Neuronal stem cell (in vitro differentiated cells): ENCODE data around the gene TMF1.

Experiments
- DNase-seq: peaks from one replicate; pipeline ENCODE4 v3.0.0-alpha.2; 2013; ENCODE audit warnings: low spot score
- H2AFZ ChIP-seq: one replicate; pipeline ENCODE4 v1.6.1; 2013; ENCODE audit warnings: mild to moderate bottlenecking, low read length, inconsistent platforms
- H2AK5ac ChIP-seq: 2 replicates; pipeline ENCODE4 v1.6.1; 2013; ENCODE audit warnings: low read depth, mild to moderate bottlenecking, inconsistent platforms, low read length, moderate library complexity, mixed read lengths
- H2BK120ac ChIP-seq: 2 replicates; pipeline ENCODE4 v1.6.1; 2013; ENCODE audit warnings: low read depth, mild to moderate bottlenecking, inconsistent platforms, low read length, moderate library complexity, mixed read lengths
- H2BK12ac ChIP-seq: one replicate; pipeline ENCODE4 v1.6.1; 2013; ENCODE audit warnings: low read length, inconsistent platforms
- H2BK15ac ChIP-seq: 2 replicates; pipeline ENCODE4 v1.6.1; 2013; ENCODE audit warnings: mild to moderate bottlenecking, low read length, inconsistent platforms, mixed read lengths
- H2BK5ac ChIP-seq: one replicate; pipeline ENCODE4 v1.6.1; 2013; ENCODE audit warnings: inconsistent platforms, mild to moderate bottlenecking, low read length, moderate library complexity
- H3K14ac ChIP-seq: one replicate; pipeline ENCODE4 v1.6.1; 2013; ENCODE audit warnings: low read length, inconsistent platforms
- H3K18ac ChIP-seq: 2 replicates; pipeline ENCODE4 v1.6.1; 2013; ENCODE audit warnings: low read length, inconsistent platforms
- H3K23ac ChIP-seq: 2 replicates; pipeline ENCODE4 v1.6.1; 2013; ENCODE audit warnings: low read depth, mild to moderate bottlenecking, mixed read lengths, low read length, inconsistent platforms; ENCODE audit not compliant: poor library complexity
- H3K27ac ChIP-seq: replicated peaks from 3 replicates; pipeline ENCODE4 v1.5.1; 2013; ENCODE audit warnings: low read length, inconsistent platforms
- H3K27me3 ChIP-seq, 3 experiments: 2 replicates each; pipeline ENCODE4 v1.6.1; 2013; ENCODE audit warnings: low read length in 3 of 3, mild to moderate bottlenecking in 2 of 3, inconsistent platforms in 1 of 3, low read depth in 1 of 3, mixed read lengths in 1 of 3, moderate library complexity in 1 of 3; ENCODE audit not compliant: control insufficient read depth in 3 of 3, insufficient read depth in 3 of 3
- H3K36me3 ChIP-seq, 2 donors: replicated peaks in 1 of 2; 2 replicates each; pipeline ENCODE4 v1.6.1; 2013; ENCODE audit warnings: low read length in 2 of 2; ENCODE audit not compliant: control insufficient read depth in 2 of 2, insufficient read depth in 2 of 2
- H3K4ac ChIP-seq: 2 replicates; pipeline ENCODE4 v1.6.1; 2013; ENCODE audit warnings: inconsistent platforms, mild to moderate bottlenecking, low read length, moderate library complexity
- H3K4me1 ChIP-seq, 2 donors: 1 replicate in 1 of 2; 2 replicates in 1 of 2; pipeline ENCODE4 v1.6.1; 2013; ENCODE audit warnings: low read length in 2 of 2, low read depth in 1 of 2; ENCODE audit not compliant: control insufficient read depth in 2 of 2, insufficient read depth in 1 of 2
- H3K4me2 ChIP-seq: one replicate; pipeline ENCODE4 v1.6.1; 2013; ENCODE audit warnings: mild to moderate bottlenecking, low read length, inconsistent platforms; ENCODE audit not compliant: insufficient read depth, poor library complexity, severe bottlenecking
- H3K4me3 ChIP-seq, 2 donors: 2 replicates each; pipeline ENCODE4 v1.5.1; 2013; ENCODE audit warnings: low read length in 2 of 2, mild to moderate bottlenecking in 2 of 2, inconsistent platforms in 1 of 2, moderate library complexity in 1 of 2
- H3K79me1 ChIP-seq: one replicate; pipeline ENCODE4 v1.6.1; 2013; ENCODE audit warnings: low read depth, mild to moderate bottlenecking, inconsistent platforms, low read length, moderate library complexity
- H3K9ac ChIP-seq: one replicate; pipeline ENCODE4 v1.6.1; 2013; ENCODE audit warnings: mild to moderate bottlenecking, low read depth, low read length, inconsistent platforms; ENCODE audit not compliant: poor library complexity
- H3K9me3 ChIP-seq, 2 donors: replicated peaks in 1 of 2; 2 replicates each; pipeline versions ENCODE3 to v1.6.1; 2013; ENCODE audit warnings: low read length in 2 of 2, mild to moderate bottlenecking in 2 of 2, inconsistent platforms in 1 of 2, low read depth in 1 of 2, mixed read lengths in 1 of 2, moderate library complexity in 1 of 2; ENCODE audit not compliant: control insufficient read depth in 2 of 2, insufficient read depth in 1 of 2
- H4K8ac ChIP-seq: one replicate; pipeline ENCODE4 v1.6.1; 2013; ENCODE audit warnings: low read depth, mild to moderate bottlenecking, inconsistent platforms, low read length, moderate library complexity
- H4K91ac ChIP-seq: one replicate; pipeline ENCODE4 v1.6.1; 2013; ENCODE audit warnings: low read length, low read depth, mild to moderate bottlenecking, inconsistent platforms; ENCODE audit not compliant: poor library complexity
- WGBS, 2 donors: extraction: QIAGEN DNeasy Blood & Tissue Kit; methylation state at CpG; one replicate each; pipeline ENCODE4 v1.1.7; 2013; ENCODE audit warnings: missing lambda C conversion rate in 2 of 2, mixed read lengths in 1 of 2; ENCODE audit not compliant: insufficient read length in 2 of 2, insufficient replicate concordance in 1 of 2; ENCODE audit errors: extremely low coverage in 2 of 2; 5-methylcytosine and 5-hydroxymethylcytosine counted together

TMF1 gene

GRCh38 chr3:69032737-69033136 is 19.4 kb downstream of the TMF1 start:
- DNase-seq: no peak
- Histone ChIP-seq H3K9ac (no peak overlapping the region), H2AFZ (no peak overlapping the region), H4K91ac (no peak overlapping the region), H2BK120ac (no peak overlapping the region), H2BK15ac (no peak overlapping the region), H3K4me1 (no peaks in the 10 kb centered on the region), H2BK5ac (no peak overlapping the region), H3K23ac (no peak overlapping the region), H2AK5ac (no peak overlapping the region), H2BK12ac (no peak overlapping the region), H3K18ac (no peak overlapping the region), H3K4ac (no peak overlapping the region), H3K27ac (no peak overlapping the region), H3K79me1 (no peaks in the 10 kb centered on the region), H3K9me3 (no peaks in the 10 kb centered on the region), H3K27me3 (no peaks in the 10 kb centered on the region), H3K4me2 (no peak overlapping the region), H4K8ac (no peak overlapping the region), H3K14ac (no peak overlapping the region), H3K4me3 (no peak overlapping the region), H3K36me3 (peaks cover 12 to 95% of the 10 kb centered on the region in 2 donors)
- WGBS, 2 donors: no CpG with 5 or more reads among the region's 9 CpGs

DNA sequence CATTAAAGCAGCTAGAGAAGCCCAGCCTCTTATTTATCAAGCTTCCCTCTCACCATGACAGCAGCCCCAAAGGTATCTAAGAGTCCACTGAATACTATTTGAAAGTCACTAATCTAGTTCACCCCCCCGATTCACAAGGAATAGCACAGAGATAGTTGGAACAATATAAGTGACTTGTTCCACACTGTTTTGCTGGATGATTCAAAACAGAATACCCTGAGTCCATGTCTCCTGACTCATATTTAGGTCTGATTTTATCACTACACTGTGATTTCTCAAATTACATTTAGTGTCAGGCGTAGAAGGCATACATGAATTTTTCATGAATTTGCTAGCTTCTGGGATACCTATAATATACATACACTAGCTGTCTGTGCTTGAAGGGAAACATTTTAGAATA is 20.0 kb downstream of the TMF1 start:
- no peak overlapping the region for H2AFZ ChIP-seq
- H3K27me3 ChIP-seq: no peaks in the 10 kb centered on the region
- H3K4me1 ChIP-seq: no peaks in the 10 kb centered on the region
- H3K79me1 ChIP-seq: no peaks in the 10 kb centered on the region
- H3K4me2 ChIP-seq: no peak overlapping the region
- no peak overlapping the region for H3K18ac ChIP-seq
- H3K36me3 ChIP-seq: peaks cover 13 to 98% of the 10 kb centered on the region in 2 donors
- no peak overlapping the region for H2AK5ac ChIP-seq
- H4K91ac ChIP-seq: no peak overlapping the region
- WGBS, 2 donors: no CpG with 5 or more reads among the region's 2 CpGs
- H3K9me3 ChIP-seq: no peaks in the 10 kb centered on the region
- no peak for DNase-seq
- H2BK15ac ChIP-seq: no peak overlapping the region
- no peak overlapping the region for H4K8ac ChIP-seq
- no peak overlapping the region for H3K23ac ChIP-seq
- H2BK12ac ChIP-seq: no peak overlapping the region
- no peak overlapping the region for H3K4ac ChIP-seq
- no peak overlapping the region for H2BK120ac ChIP-seq
- H3K27ac ChIP-seq: no peak overlapping the region
- H3K9ac ChIP-seq: no peak overlapping the region
- H2BK5ac ChIP-seq: no peak overlapping the region
- H3K14ac ChIP-seq: no peak overlapping the region
- H3K4me3 ChIP-seq: no peak overlapping the region

DNA sequence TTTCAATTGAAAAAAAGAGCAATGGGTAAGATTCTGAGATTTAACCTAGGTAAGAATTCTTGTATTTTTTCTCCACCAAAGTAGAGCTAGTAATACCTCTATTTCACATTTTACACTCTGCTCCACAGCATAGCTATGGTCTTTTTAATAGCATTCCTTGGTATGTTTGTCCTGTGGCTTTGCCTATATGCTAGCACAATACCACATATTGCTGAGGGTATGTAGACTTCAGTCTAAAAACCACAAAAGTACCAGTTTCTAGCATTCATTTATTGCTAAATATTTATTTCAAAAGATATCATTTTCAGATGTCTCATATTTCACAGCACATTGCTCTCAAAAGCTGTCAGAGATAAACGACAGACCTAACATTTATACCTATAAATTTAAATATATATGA is 20.5 kb downstream of the TMF1 start:
- no peak overlapping the region for H2BK15ac ChIP-seq
- H2AFZ ChIP-seq: no peak overlapping the region
- H3K4ac ChIP-seq: no peak overlapping the region
- no peak overlapping the region for H3K4me2 ChIP-seq
- DNase-seq: no peak
- H3K23ac ChIP-seq: no peak overlapping the region
- H3K9me3 ChIP-seq: no peaks in the 10 kb centered on the region
- no peak overlapping the region for H2AK5ac ChIP-seq
- H2BK120ac ChIP-seq: no peak overlapping the region
- no peaks in the 10 kb centered on the region for H3K79me1 ChIP-seq
- no peaks in the 10 kb centered on the region for H3K27me3 ChIP-seq
- no peak overlapping the region for H4K91ac ChIP-seq
- no peak overlapping the region for H4K8ac ChIP-seq
- peaks cover 14 to 98% of the 10 kb centered on the region in 2 donors for H3K36me3 ChIP-seq
- no peak overlapping the region for H3K27ac ChIP-seq
- no peak overlapping the region for H3K4me3 ChIP-seq
- WGBS, 2 donors: no CpG with 5 or more reads among the region's 1 CpG
- no peak overlapping the region for H3K18ac ChIP-seq
- no peak overlapping the region for H2BK12ac ChIP-seq
- H3K4me1 ChIP-seq: no peaks in the 10 kb centered on the region
- H3K14ac ChIP-seq: no peak overlapping the region
- H2BK5ac ChIP-seq: no peak overlapping the region
- no peak overlapping the region for H3K9ac ChIP-seq

- H3K27ac ChIP-seq: no peak overlapping the region
- DNase-seq: no peak
- WGBS, 2 donors: no CpG with 5 or more reads among the region's 4 CpGs
- no peak overlapping the region for H2AFZ ChIP-seq
- H4K8ac ChIP-seq: no peak overlapping the region
- no peak overlapping the region for H4K91ac ChIP-seq
- no peaks in the 10 kb centered on the region for H3K27me3 ChIP-seq
- no peaks in the 10 kb centered on the region for H3K9me3 ChIP-seq
- H3K79me1 ChIP-seq: no peaks in the 10 kb centered on the region
- no peak overlapping the region for H2BK120ac ChIP-seq
- no peak overlapping the region for H3K4me3 ChIP-seq
- H3K4me1 ChIP-seq: no peaks in the 10 kb centered on the region
- H3K4ac ChIP-seq: no peak overlapping the region
- no peak overlapping the region for H2BK15ac ChIP-seq
- no peak overlapping the region for H3K9ac ChIP-seq
- no peak overlapping the region for H3K14ac ChIP-seq
- no peak overlapping the region for H2BK12ac ChIP-seq
- peaks cover 0 to 68% of the 10 kb centered on the region in 2 donors for H3K36me3 ChIP-seq
- H3K23ac ChIP-seq: no peak overlapping the region
- no peak overlapping the region for H3K18ac ChIP-seq
- H2BK5ac ChIP-seq: no peak overlapping the region
- no peak overlapping the region for H3K4me2 ChIP-seq
- no peak overlapping the region for H2AK5ac ChIP-seq
Observed at GRCh38 chr3:69020857-69021256, 31.3 kb downstream of the TMF1 start.
